ENCODE data around the gene XAGE1B. TPM values are rescaled to one million over a fixed set of nuclear protein-coding genes. Genes with fewer than 3 reads are reported as not detected.
"Not testable (repeated sequence)": the region's sequence is repeated elsewhere in the genome, so short reads cannot be mapped to it uniquely, and the experiment has no call there.

XAGE1B gene
- total RNA-seq, 2 experiments from 2014 or later, result not detected

DNA sequence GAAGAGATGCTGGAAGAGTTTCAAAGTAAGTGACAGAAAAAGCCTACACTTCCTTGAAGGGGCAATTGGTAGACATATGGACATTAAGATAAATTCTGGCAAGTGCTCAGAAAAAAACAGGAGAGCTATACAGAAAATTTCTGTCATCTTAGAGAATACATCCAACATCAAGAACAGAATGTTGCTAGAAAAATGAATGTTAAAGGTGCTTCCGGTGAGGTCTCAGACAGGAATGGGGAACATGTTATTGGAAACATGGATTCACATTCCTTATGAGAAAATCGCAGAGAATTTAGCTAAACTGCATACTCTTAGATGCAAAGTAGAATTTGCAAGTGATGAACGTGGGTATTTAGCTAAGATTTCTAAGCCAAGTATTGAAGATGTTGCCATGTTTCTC lies 9.5 kb downstream of the XAGE1B start:
- H3K27me3 Mint-ChIP-seq, result peaks cover 5% of the 10 kb centered on the region
- DNase-seq, result no peak
- H3K4me1 Mint-ChIP-seq (ENCODE audit: low read depth), result no peaks in the 10 kb centered on the region
- ATAC-seq, result no peak
- POLR2A ChIA-PET, result no interaction called here
- no peaks in the 10 kb centered on the region for H3K9me3 Mint-ChIP-seq
- CTCF ChIA-PET, result no interaction called here
- TF ChIP-seq, protein P1, sequence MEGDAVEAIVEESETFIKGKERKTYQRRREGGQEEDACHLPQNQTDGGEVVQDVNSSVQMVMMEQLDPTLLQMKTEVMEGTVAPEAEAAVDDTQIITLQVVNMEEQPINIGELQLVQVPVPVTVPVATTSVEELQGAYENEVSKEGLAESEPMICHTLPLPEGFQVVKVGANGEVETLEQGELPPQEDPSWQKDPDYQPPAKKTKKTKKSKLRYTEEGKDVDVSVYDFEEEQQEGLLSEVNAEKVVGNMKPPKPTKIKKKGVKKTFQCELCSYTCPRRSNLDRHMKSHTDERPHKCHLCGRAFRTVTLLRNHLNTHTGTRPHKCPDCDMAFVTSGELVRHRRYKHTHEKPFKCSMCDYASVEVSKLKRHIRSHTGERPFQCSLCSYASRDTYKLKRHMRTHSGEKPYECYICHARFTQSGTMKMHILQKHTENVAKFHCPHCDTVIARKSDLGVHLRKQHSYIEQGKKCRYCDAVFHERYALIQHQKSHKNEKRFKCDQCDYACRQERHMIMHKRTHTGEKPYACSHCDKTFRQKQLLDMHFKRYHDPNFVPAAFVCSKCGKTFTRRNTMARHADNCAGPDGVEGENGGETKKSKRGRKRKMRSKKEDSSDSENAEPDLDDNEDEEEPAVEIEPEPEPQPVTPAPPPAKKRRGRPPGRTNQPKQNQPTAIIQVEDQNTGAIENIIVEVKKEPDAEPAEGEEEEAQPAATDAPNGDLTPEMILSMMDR (IDR thresholded peaks at IDR 0.05), result no peak
- H3K36me3 Mint-ChIP-seq (ENCODE audit: low read depth), result no peaks in the 10 kb centered on the region
- intact Hi-C loops (cut with micrococcal nuclease), result no loop called here
- no peak overlapping the region for H3K4me3 Mint-ChIP-seq
- no peak overlapping the region for H3K27ac Mint-ChIP-seq

DNA sequence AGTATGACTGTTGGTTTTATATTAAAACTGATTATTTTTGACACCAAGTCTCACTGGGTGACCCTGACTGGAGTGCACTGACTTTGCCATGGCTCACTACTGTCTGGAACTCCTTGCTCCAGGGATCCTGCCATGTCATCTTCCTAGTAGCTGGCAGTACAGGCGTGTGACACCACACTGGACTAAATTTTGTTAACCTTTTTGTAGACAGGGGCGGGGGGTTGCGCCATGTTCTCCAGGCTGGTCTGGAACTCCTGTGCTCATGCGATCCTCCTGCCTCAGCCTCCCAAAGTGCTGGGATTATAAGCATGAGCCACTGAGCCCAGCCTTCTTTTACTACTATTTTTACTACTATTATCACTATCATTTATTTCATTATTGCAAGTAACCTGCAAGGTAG lies 12.3 kb downstream of the XAGE1B start:
- TF ChIP-seq, protein P1 (IDR thresholded peaks at IDR 0.05), result no peak
- no peaks in the 10 kb centered on the region for H3K9me3 Mint-ChIP-seq
- intact Hi-C loops (cut with micrococcal nuclease), result no loop called here
- H3K27ac Mint-ChIP-seq, result no peak overlapping the region
- ATAC-seq (no peak), DNase-seq (no peak)
- no peaks in the 10 kb centered on the region for H3K4me1 Mint-ChIP-seq (ENCODE audit: low read depth)
- peaks cover 5% of the 10 kb centered on the region for H3K27me3 Mint-ChIP-seq
- ChIA-PET CTCF (no interaction called here), POLR2A (no interaction called here)
- H3K36me3 Mint-ChIP-seq (ENCODE audit: low read depth), result no peaks in the 10 kb centered on the region
- H3K4me3 Mint-ChIP-seq, result no peak overlapping the region

DNA sequence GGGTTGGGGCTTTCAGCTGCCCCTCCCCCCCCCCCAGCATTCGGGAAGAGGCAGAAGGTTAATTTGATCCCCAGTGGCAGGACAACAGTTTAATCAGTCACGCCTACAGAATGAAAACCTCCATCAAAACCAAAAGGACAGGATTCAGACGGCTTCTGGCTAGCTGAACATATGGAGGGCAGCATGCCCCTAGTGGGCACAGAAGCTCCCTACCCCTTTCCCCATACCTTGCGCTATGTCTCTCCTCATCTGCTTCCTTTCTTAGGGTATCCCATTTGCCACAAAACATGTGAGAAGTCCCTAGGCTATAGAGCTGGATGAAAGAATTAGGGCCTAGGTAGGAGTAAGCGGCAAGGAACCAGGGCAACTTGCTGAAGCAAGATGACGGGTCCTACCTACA lies 15.5 kb downstream of the XAGE1B start:
- H3K27me3 Mint-ChIP-seq; CTCF ChIA-PET; H3K4me3 Mint-ChIP-seq; DNase-seq; intact Hi-C loops (cut with micrococcal nuclease); H3K4me1 Mint-ChIP-seq (ENCODE audit: low read depth); H3K36me3 Mint-ChIP-seq (ENCODE audit: low read depth); ATAC-seq; H3K27ac Mint-ChIP-seq; POLR2A ChIA-PET; H3K9me3 Mint-ChIP-seq: not testable (repeated sequence)

DNA sequence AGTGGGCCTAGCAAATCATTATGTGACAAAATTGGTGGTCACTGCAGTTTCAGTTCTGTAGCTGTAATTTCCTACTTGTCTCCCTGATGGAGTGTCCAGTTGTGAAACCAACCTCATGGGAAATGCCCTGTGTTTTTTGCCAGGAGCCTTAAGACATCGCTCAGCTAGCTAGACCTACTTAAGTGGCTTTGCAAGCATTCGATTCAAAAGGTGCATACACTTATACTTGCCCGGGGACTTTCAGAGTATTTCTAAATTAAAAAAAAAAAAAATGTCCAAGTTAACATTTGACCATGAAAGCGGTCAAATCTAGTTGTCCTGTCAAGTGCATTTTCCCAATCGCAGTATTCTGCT lies 20.5 kb downstream of the XAGE1B start:
- DNase-seq; ATAC-seq; H3K27me3 Mint-ChIP-seq; CTCF ChIA-PET; H3K36me3 Mint-ChIP-seq (ENCODE audit: low read depth); H3K4me1 Mint-ChIP-seq (ENCODE audit: low read depth); POLR2A ChIA-PET; H3K4me3 Mint-ChIP-seq; intact Hi-C loops (cut with micrococcal nuclease); H3K27ac Mint-ChIP-seq; H3K9me3 Mint-ChIP-seq: not testable (repeated sequence)

DNA sequence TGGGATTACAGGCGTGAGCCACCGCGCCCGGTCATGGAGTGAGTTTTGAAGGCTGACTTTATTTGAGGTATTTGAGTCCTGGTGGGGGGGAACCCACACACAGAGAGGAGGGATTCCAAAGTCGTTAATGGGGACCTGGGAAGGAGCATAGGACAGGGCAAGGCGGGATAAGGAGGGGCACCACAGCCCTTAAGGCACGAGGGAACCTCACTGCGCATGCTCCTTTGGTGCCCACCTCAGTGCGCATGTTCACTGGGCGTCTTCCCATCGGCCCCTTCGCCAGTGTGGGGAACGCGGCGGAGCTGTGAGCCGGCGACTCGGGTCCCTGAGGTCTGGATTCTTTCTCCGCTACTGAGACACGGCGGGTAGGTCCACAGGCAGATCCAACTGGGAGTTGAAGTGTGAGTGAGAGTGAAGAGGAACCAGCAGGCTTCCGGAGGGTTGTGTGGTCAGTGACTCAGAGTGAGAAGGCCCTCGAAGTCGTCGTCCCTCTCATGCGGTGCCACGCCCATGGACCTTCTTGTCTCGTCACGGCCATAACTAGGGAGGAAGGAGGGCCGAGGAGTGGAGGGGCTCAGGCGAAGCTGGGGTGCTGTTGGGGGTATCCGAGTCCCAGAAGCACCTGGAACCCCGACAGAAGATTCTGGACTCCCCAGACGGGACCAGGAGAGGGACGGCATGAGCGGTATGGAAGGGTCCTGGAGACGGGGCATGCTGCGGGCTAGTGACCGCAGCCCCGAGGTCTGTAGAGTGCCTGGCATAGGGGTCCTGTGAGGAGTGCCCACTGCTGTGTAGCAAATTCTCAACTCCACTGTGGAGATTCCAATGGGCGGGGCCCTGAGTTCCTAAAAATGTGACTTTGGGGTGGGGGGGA lies 21.1 kb downstream of the XAGE1B start, which contains the start of gene XAGE1A:
Gene XAGE1A, plus strand, starts transcription at position 264 of the 874 bp plus-strand sequence. CDS start 1,554 bp downstream, outside the sequence.
- H3K27ac Mint-ChIP-seq; H3K4me1 Mint-ChIP-seq (ENCODE audit: low read depth); H3K4me3 Mint-ChIP-seq; H3K9me3 Mint-ChIP-seq; POLR2A ChIA-PET; ATAC-seq; DNase-seq; H3K27me3 Mint-ChIP-seq; CTCF ChIA-PET; intact Hi-C loops (cut with micrococcal nuclease); H3K36me3 Mint-ChIP-seq (ENCODE audit: low read depth): not testable (repeated sequence)

DNA sequence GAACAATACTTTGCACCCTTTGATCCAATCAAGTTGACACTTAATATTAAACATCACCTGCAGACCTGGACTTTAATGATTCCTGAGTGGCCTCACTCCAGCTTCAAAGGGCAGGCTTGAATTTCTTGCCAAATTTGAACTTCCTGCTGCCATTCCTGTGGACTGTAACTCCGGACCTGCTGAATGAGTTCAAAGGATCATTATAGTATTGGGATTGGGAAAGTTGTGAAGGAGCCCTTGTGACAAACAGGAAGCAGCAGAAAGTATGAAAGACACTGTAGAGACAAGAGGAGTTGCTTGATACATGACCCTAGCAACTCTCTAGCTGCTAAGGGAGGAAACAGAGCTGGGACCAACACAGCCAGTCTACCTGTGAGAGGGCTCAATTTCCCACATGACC lies 45.6 kb downstream of the XAGE1B start:
- intact Hi-C loops (cut with micrococcal nuclease); POLR2A ChIA-PET; H3K36me3 Mint-ChIP-seq (ENCODE audit: low read depth); H3K4me1 Mint-ChIP-seq (ENCODE audit: low read depth); H3K27ac Mint-ChIP-seq; CTCF ChIA-PET; H3K27me3 Mint-ChIP-seq; ATAC-seq; DNase-seq; H3K4me3 Mint-ChIP-seq; H3K9me3 Mint-ChIP-seq: not testable (repeated sequence)

Other genes with a start within 250 kb of the XAGE1B start
- gene XAGE2, start 148.0 kb downstream of the XAGE1B start, total RNA-seq, result not detected
- not detected for gene XAGE1A, start 21.3 kb downstream of the XAGE1B start, total RNA-seq
- not detected for gene SSX7, start 137.8 kb upstream of the XAGE1B start, total RNA-seq
- not detected for gene SSX2, start 190.1 kb upstream of the XAGE1B start, total RNA-seq
- gene SSX2B, start 234.2 kb upstream of the XAGE1B start, total RNA-seq, result not detected

Measured in activated CD8-positive, alpha-beta T cell treated with anti-CD3 and anti-CD28 coated beads for 36 hours (primary cell).